A673 (cell line): ENCODE data around the gene INHBC.

ENCODE experiments used
- EZH2 ChIP-seq: fragments of 200-600 bp; sonication (generic); IDR thresholded peaks from 2 replicates; pipeline ENCODE4 v1.6.1; 2017; ENCODE audit warnings: borderline replicate concordance, low read depth, mild to moderate bottlenecking, mixed read lengths, antibody characterized with exemption, low read length; ENCODE audit not compliant: poor library complexity, severe bottlenecking
- TF ChIP-seq, protein P1 (sequence below): fragments of 300-800, 200-600 bp; sonication (generic); conservative IDR thresholded peaks from 2 replicates; pipeline ENCODE4 v1.5.1; 2017; ENCODE audit warnings: low read depth, mild to moderate bottlenecking, antibody characterized with exemption, low read length, moderate library complexity, mixed read lengths

DNA sequence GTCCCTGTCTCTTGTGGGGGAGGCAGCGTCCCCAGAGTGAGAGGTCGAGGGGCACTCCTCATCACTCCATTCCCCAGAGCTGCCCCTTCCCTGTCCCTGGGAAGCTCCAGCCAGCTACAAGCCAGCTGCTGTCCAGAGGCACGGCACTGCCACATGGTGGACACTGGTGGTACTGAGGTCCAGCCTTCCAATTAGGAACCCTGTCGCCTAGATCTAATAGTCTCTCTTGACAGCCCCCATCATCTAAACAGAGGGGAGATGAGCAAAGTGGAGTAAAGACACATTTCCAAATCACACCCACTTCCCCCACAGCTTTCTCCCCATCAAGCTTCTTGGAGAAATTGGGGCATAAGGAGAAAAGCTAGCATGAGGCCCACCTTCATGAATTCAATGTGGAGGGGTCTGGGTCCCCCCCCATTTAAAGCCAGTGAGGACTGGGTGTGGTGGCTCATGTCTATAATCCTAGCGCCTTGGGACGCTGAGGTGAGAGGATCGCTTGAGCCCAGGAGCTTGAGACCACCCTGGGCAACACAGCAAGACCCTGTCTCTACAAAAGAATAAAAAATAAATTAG lies 18.4 kb downstream of the INHBC start:
- no peak for TF ChIP-seq EZH2
- TF ChIP-seq, protein P1, sequence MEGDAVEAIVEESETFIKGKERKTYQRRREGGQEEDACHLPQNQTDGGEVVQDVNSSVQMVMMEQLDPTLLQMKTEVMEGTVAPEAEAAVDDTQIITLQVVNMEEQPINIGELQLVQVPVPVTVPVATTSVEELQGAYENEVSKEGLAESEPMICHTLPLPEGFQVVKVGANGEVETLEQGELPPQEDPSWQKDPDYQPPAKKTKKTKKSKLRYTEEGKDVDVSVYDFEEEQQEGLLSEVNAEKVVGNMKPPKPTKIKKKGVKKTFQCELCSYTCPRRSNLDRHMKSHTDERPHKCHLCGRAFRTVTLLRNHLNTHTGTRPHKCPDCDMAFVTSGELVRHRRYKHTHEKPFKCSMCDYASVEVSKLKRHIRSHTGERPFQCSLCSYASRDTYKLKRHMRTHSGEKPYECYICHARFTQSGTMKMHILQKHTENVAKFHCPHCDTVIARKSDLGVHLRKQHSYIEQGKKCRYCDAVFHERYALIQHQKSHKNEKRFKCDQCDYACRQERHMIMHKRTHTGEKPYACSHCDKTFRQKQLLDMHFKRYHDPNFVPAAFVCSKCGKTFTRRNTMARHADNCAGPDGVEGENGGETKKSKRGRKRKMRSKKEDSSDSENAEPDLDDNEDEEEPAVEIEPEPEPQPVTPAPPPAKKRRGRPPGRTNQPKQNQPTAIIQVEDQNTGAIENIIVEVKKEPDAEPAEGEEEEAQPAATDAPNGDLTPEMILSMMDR, result peak; percentile 88
